H7 (cell line): ENCODE results near the gene APBB2. TPM values are rescaled to one million over a fixed set of nuclear protein-coding genes. Genes with fewer than 3 reads are reported as not detected.
A peak's percentile ranks its signal among the peaks of the same experiment; 100 is the strongest.
"Not testable (repeated sequence)": the region's sequence is repeated elsewhere in the genome, so short reads cannot be mapped to it uniquely, and the experiment has no call there.

Source experiments
- DNase-seq: peaks from one replicate; pipeline ENCODE4 v3.0.0; 2012
- H3K27me3 ChIP-seq: 2 replicates; pipeline ENCODE4 v1.6.0; 2011; ENCODE audit warnings: mild to moderate bottlenecking, low read length; ENCODE audit not compliant: control insufficient read depth, insufficient read depth
- H3K36me3 ChIP-seq: replicated peaks from 2 replicates; pipeline ENCODE4 v1.5.1; 2011; ENCODE audit warnings: low read length; ENCODE audit not compliant: control insufficient read depth, insufficient read depth
- H3K4me3 ChIP-seq: 2 replicates; pipeline ENCODE4 v1.5.1; 2011; ENCODE audit warnings: low read depth, mild to moderate bottlenecking, control low read depth, low read length, moderate library complexity; ENCODE audit not compliant: insufficient read depth
- total RNA-seq: library from RNA; depleted of rRNA; stranded (reverse); fragments of >200 nt; shearing (Covaris generic); gene quantifications from 2 replicates; pipeline ENCODE4 v1.2.3, GENCODE V29; 2014

Gene APBB2
- total RNA-seq, 1 experiment from 2014 or later, result 33.4 TPM

GRCh38 chr4:41077628-41078027 lies 136.7 kb downstream of the APBB2 start:
- Histone ChIP-seq H3K36me3 (no peaks in the 10 kb centered on the region), H3K4me3 (no peak overlapping the region), H3K27me3 (no peaks in the 10 kb centered on the region)
- no peak for DNase-seq

- Histone ChIP-seq H3K36me3 (no peaks in the 10 kb centered on the region), H3K27me3 (no peaks in the 10 kb centered on the region), H3K4me3 (no peak overlapping the region)
- DNase-seq, result no peak
Observed at GRCh38 chr4:41076481-41076880, 137.9 kb downstream of the APBB2 start.

- H3K4me3 ChIP-seq, result no peak overlapping the region
- no peaks in the 10 kb centered on the region for H3K27me3 ChIP-seq
- no peaks in the 10 kb centered on the region for H3K36me3 ChIP-seq
- no peak for DNase-seq
Observed at GRCh38 chr4:41074215-41074614, 140.1 kb downstream of the APBB2 start.

- no peaks in the 10 kb centered on the region for H3K27me3 ChIP-seq
- H3K4me3 ChIP-seq, result no peak overlapping the region
- H3K36me3 ChIP-seq, result no peaks in the 10 kb centered on the region
- no peak for DNase-seq
Observed at GRCh38 chr4:41072021-41072777, 142.1 kb downstream of the APBB2 start.

- Histone ChIP-seq H3K4me3 (no peak overlapping the region), H3K27me3 (no peaks in the 10 kb centered on the region), H3K36me3 (no peaks in the 10 kb centered on the region)
- no peak for DNase-seq
Observed at GRCh38 chr4:41070516-41071281, 143.6 kb downstream of the APBB2 start.

- peak; percentile 56 for DNase-seq
- Histone ChIP-seq H3K36me3 (no peaks in the 10 kb centered on the region), H3K27me3 (no peaks in the 10 kb centered on the region), H3K4me3 (no peak overlapping the region)
Observed at GRCh38 chr4:41069838-41070237, 144.5 kb downstream of the APBB2 start.

GRCh38 chr4:41069257-41069656 lies 145.1 kb downstream of the APBB2 start:
- no peak overlapping the region for H3K4me3 ChIP-seq
- H3K36me3 ChIP-seq, result no peaks in the 10 kb centered on the region
- no peak for DNase-seq
- H3K27me3 ChIP-seq, result no peaks in the 10 kb centered on the region

- H3K27me3 ChIP-seq, result no peaks in the 10 kb centered on the region
- no peak overlapping the region for H3K4me3 ChIP-seq
- DNase-seq, result no peak
- H3K36me3 ChIP-seq, result no peaks in the 10 kb centered on the region
Observed at GRCh38 chr4:41067369-41067768, 147.0 kb downstream of the APBB2 start.

- H3K27me3 ChIP-seq, result no peaks in the 10 kb centered on the region
- no peak overlapping the region for H3K4me3 ChIP-seq
- no peaks in the 10 kb centered on the region for H3K36me3 ChIP-seq
- DNase-seq, result no peak
Observed at GRCh38 chr4:41066049-41066448, 148.3 kb downstream of the APBB2 start.

- DNase-seq, result no peak
- Histone ChIP-seq H3K27me3 (no peaks in the 10 kb centered on the region), H3K4me3 (no peak overlapping the region), H3K36me3 (no peaks in the 10 kb centered on the region)
Observed at GRCh38 chr4:41065434-41066006, 148.8 kb downstream of the APBB2 start.

GRCh38 chr4:41064953-41065352 lies 149.4 kb downstream of the APBB2 start:
- Histone ChIP-seq H3K36me3 (no peaks in the 10 kb centered on the region), H3K4me3 (no peak overlapping the region)
- no peak for DNase-seq

GRCh38 chr4:41061482-41062185 lies 152.7 kb downstream of the APBB2 start:
- no peak overlapping the region for H3K4me3 ChIP-seq
- no peaks in the 10 kb centered on the region for H3K27me3 ChIP-seq
- H3K36me3 ChIP-seq, result no peaks in the 10 kb centered on the region
- DNase-seq, result no peak

More at GRCh38 chr4:41064953-41065352, 149.4 kb downstream of the APBB2 start:
- H3K27me3 ChIP-seq, result no peaks in the 10 kb centered on the region

- Histone ChIP-seq H3K4me3 (no peak overlapping the region), H3K36me3 (no peaks in the 10 kb centered on the region), H3K27me3 (no peaks in the 10 kb centered on the region)
- no peak for DNase-seq
Observed at GRCh38 chr4:41060352-41061334, 153.7 kb downstream of the APBB2 start.

- not testable (repeated sequence) for H3K4me3 ChIP-seq, H3K27me3 ChIP-seq, H3K36me3 ChIP-seq, DNase-seq
Observed at GRCh38 chr4:41059411-41059810, 154.9 kb downstream of the APBB2 start.
